Kidney (tissue), 14 donors: ENCODE measurements around the gene ASB10. TPM values are rescaled to one million over a fixed set of nuclear protein-coding genes. Genes with fewer than 3 reads are reported as not detected.
A peak's percentile ranks its signal among the peaks of the same experiment; 100 is the strongest.

Experiments
- DNase-seq, 5 donors: peaks; one replicate each; pipeline ENCODE4 v3.0.0-alpha.2; 2013 to 2020
- FAIRE-seq: peaks from 2 replicates; lab custom pipeline; 2012; peaks lifted over from hg19 to GRCh38; lab: Jason Lieb, UNC
- H3K27ac ChIP-seq, 2 donors: one replicate each; pipeline ENCODE4 v1.7.0; 2013; ENCODE audit warnings: low read depth in 2 of 2, low read length in 2 of 2, inconsistent platforms in 1 of 2
- H3K27me3 ChIP-seq: one replicate; pipeline ENCODE4 v1.7.1; 2013; ENCODE audit warnings: low read length, inconsistent platforms; ENCODE audit not compliant: control insufficient read depth, insufficient read depth
- H3K36me3 ChIP-seq, 3 donors: one replicate each; pipeline versions ENCODE4 v1.7.0 to v1.7.1; 2013; ENCODE audit warnings: low read length in 3 of 3, control low read depth in 1 of 3, inconsistent platforms in 1 of 3; ENCODE audit not compliant: insufficient read depth in 3 of 3, control insufficient read depth in 2 of 3
- H3K4me1 ChIP-seq, 3 donors: one replicate each; pipeline versions ENCODE4 v1.7.0 to v1.7.1; 2013; ENCODE audit warnings: low read length in 3 of 3, inconsistent platforms in 1 of 3, low read depth in 1 of 3; ENCODE audit not compliant: control insufficient read depth in 2 of 3, insufficient read depth in 2 of 3
- H3K4me3 ChIP-seq, 3 donors: one replicate each; pipeline versions ENCODE4 v1.7.0 to v1.8.1; 2013; ENCODE audit warnings: low read length in 3 of 3, control low read depth in 1 of 3, inconsistent platforms in 1 of 3
- H3K9ac ChIP-seq, 3 donors: one replicate each; pipeline versions ENCODE4 v1.7.0 to v1.7.1; 2013; ENCODE audit warnings: low read length in 3 of 3, control low read depth in 1 of 3, inconsistent platforms in 1 of 3
- H3K9me3 ChIP-seq, 3 donors: one replicate each; pipeline versions ENCODE4 v1.7.0 to v1.7.1; 2013; ENCODE audit warnings: low read length in 3 of 3, control low read depth in 1 of 3, inconsistent platforms in 1 of 3; ENCODE audit not compliant: control insufficient read depth in 2 of 3, insufficient read depth in 1 of 3
- intact Hi-C: fragments of 100-400 bp; cut with DNase I; formaldehyde crosslinking; loops from one replicate; pipeline ENCODE4 v1.11.1; 2022
- polyA plus RNA-seq: library from polyadenylated mRNA; stranded (reverse); fragments of 350-450 nt; fragmentation: Illumina TruSeq; extraction: RNeasy Lipid Tissue Mini Kit (QIAGEN cat#74804); gene quantifications from one replicate; pipeline ENCODE4 v1.2.3, GENCODE V29; 2014; ENCODE audit warnings: low read depth, low replicate concordance; ENCODE audit not compliant: insufficient read depth
- total RNA-seq: library from RNA; stranded (reverse); fragmentation: NEBNext Ultra II Directional; extraction: Animal tissue kit (Norgen Biotek cat#: 25700); gene quantifications from one replicate; pipeline ENCODE4 v1.2.1, GENCODE V29; 2021
- TF ChIP-seq, protein P1 (sequence below): IDR thresholded peaks from 3 replicates; pipeline ENCODE4 v1.5.1; 2012; ENCODE audit warnings: mild to moderate bottlenecking, moderate library complexity, borderline replicate concordance; ENCODE audit not compliant: insufficient read depth; ENCODE audit errors: extremely low read depth
- donor health status: control.
- donor health status: control.
- donor health status: control.
- donor health status: control.
- donor health status: control.
- donor health status: DM: yes; HTN: yes; CAD: no.
- donor health status: Normal renal cell carcinoma (clear cell type).

ASB10 gene
- total and polyA plus RNA-seq, 2 donors from 2014 or later = 0.22 TPM; not detected in 1

DNA sequence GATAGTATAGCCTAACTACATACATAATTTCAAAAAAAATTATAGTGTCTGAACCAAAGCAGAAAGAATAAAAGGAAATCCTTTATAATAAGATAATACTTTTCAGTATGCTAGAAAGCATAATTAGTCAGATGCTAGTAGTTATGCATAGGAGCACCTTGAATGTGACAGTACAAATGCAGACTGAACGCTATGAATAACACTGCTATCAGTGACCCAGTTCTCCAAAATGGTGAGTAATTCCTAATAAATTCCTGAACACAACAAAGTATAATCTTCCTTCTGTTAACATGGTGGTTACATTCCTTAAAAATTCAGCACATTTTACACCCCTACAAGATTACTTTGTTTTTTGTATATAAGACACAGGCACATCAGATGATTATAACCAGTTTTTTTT lies 44.0 kb upstream of the ASB10 start:
- Histone ChIP-seq H3K27ac (no peak overlapping the region), H3K27me3 (no peaks in the 10 kb centered on the region), H3K36me3 (peaks cover 0 to 4% (median 2%) of the 10 kb centered on the region in 3 donors), H3K4me3 (no peak overlapping the region), H3K9me3 (no peaks in the 10 kb centered on the region), H3K9ac (peak overlapping the region in 1 of 3 donors; percentile 84), H3K4me1 (peaks cover 2 to 23% (median 15%) of the 10 kb centered on the region in 3 donors)
- no peak for FAIRE-seq
- TF ChIP-seq, protein P1, sequence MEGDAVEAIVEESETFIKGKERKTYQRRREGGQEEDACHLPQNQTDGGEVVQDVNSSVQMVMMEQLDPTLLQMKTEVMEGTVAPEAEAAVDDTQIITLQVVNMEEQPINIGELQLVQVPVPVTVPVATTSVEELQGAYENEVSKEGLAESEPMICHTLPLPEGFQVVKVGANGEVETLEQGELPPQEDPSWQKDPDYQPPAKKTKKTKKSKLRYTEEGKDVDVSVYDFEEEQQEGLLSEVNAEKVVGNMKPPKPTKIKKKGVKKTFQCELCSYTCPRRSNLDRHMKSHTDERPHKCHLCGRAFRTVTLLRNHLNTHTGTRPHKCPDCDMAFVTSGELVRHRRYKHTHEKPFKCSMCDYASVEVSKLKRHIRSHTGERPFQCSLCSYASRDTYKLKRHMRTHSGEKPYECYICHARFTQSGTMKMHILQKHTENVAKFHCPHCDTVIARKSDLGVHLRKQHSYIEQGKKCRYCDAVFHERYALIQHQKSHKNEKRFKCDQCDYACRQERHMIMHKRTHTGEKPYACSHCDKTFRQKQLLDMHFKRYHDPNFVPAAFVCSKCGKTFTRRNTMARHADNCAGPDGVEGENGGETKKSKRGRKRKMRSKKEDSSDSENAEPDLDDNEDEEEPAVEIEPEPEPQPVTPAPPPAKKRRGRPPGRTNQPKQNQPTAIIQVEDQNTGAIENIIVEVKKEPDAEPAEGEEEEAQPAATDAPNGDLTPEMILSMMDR = no peak
- no peak for DNase-seq
- intact Hi-C loops = no loop called here

DNA sequence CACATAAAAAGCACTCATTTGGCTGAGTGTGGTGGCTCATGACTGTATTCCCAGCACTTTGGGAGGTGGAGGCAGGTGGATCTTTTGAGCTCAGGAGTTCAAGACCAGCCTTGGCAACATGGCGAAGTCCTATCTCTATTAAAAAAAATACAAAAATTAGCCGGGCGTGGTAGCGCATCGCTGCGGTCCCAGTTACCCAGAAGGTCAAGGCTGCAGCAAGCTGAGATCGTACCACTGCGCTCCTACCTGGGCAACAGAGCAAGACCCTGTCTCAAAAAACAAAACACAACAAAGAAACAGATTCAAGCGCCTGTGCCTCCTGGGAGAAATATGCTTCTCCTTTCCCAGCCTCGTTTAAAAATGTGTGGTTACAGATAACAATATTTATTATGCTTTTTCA lies 42.2 kb upstream of the ASB10 start:
- TF ChIP-seq, protein P1 = no peak
- H3K27me3 ChIP-seq = no peaks in the 10 kb centered on the region
- H3K27ac ChIP-seq = no peak overlapping the region
- peaks cover 2 to 28% (median 19%) of the 10 kb centered on the region in 3 donors for H3K4me1 ChIP-seq
- intact Hi-C loops = no loop called here
- H3K9ac ChIP-seq = no peak overlapping the region
- H3K36me3 ChIP-seq = peaks cover 0 to 7% (median 6%) of the 10 kb centered on the region in 3 donors
- H3K9me3 ChIP-seq = no peaks in the 10 kb centered on the region
- no peak overlapping the region for H3K4me3 ChIP-seq
- no peak for FAIRE-seq
- no peak for DNase-seq

DNA sequence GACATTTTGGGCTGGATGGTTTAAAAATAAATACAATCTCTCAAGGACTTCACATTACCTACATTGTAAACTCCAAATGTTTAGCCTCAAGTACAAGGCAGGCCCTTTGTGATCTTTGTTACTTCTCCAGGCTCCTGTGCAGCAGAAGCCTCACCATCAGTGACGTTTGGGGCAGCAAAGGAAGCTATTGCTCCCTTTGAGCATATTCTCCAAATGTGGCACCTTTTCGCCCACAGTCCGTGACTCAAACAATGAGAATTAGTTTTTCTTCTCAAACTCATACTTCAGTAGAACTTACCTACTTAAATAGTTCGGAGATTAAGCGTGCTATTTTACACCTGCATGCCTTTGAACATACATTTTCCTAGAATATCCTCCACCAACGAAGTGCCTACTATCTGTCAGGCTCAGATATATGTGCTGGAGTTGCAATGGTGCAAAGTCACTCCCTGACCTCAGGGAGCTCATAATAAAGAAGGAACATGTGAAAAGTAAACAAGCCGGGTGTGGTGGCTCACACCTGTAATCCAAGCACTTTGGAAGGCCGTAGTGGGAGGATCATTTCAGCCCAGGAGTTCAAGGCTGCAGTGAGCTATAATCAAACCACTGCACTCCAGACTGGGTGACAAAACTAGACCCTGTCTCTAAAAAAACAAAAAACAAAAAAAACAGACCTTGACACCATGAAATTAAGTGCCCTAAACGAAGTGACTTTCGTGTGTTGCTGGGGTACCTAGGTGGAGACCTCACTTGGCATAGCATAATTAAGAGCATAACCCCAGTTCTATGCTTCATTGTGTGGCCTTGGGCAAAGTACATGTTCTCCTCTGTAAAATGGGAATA lies 41.2 kb upstream of the ASB10 start:
- FAIRE-seq (no peak), DNase-seq (no peak)
- peak overlapping the region in 2 of 3 donors; percentile 53 to 82 for H3K4me3 ChIP-seq

More for the DNA sequence above, 41.2 kb upstream of the ASB10 start:
- Histone ChIP-seq H3K27ac (no peak overlapping the region), H3K27me3 (no peaks in the 10 kb centered on the region), H3K4me1 (peaks cover 2 to 19% (median 13%) of the 10 kb centered on the region in 3 donors), H3K9me3 (no peaks in the 10 kb centered on the region), H3K9ac (peak overlapping the region in 2 of 3 donors; percentile 82 to 86), H3K36me3 (peaks cover 2 to 16% (median 16%) of the 10 kb centered on the region in 3 donors)
- TF ChIP-seq, protein P1 = no peak
- intact Hi-C loops = no loop called here
